ENCODE data around the gene OR52N5. TPM values are rescaled to one million over a fixed set of nuclear protein-coding genes. Genes with fewer than 3 reads are reported as not detected.

OR52N5 gene
- total RNA-seq, 1 donor, result under 0.01 TPM

DNA sequence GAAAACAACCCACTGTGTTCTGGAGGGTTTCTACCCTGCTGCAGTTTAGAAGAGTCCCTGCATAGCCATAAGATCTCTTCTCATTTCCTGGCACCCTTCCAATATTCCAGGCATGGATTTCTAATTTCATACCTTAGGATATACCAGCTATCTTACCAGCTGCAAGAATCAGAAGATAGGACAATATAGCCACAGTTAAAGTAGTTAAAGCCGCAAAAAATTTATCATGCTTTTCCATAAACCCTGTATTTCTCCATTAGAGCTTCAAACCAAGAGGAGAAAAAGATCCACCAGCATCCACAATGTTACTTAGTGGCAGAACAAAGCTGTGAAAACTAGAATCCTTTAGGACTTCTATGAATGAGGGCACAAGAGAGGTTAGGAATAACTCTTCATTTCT, 55.5 kb downstream of the OR52N5 start:
- H3K4me3 ChIP-seq (ENCODE audit: low read depth, low read length), result no peak overlapping the region
- DNase-seq (ENCODE audit: low read depth), result no peak
- TF ChIP-seq, protein P1, sequence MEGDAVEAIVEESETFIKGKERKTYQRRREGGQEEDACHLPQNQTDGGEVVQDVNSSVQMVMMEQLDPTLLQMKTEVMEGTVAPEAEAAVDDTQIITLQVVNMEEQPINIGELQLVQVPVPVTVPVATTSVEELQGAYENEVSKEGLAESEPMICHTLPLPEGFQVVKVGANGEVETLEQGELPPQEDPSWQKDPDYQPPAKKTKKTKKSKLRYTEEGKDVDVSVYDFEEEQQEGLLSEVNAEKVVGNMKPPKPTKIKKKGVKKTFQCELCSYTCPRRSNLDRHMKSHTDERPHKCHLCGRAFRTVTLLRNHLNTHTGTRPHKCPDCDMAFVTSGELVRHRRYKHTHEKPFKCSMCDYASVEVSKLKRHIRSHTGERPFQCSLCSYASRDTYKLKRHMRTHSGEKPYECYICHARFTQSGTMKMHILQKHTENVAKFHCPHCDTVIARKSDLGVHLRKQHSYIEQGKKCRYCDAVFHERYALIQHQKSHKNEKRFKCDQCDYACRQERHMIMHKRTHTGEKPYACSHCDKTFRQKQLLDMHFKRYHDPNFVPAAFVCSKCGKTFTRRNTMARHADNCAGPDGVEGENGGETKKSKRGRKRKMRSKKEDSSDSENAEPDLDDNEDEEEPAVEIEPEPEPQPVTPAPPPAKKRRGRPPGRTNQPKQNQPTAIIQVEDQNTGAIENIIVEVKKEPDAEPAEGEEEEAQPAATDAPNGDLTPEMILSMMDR (IDR thresholded peaks at IDR 0.05; ENCODE audit: insufficient read depth, low read depth, low read length), result no peak

DNA sequence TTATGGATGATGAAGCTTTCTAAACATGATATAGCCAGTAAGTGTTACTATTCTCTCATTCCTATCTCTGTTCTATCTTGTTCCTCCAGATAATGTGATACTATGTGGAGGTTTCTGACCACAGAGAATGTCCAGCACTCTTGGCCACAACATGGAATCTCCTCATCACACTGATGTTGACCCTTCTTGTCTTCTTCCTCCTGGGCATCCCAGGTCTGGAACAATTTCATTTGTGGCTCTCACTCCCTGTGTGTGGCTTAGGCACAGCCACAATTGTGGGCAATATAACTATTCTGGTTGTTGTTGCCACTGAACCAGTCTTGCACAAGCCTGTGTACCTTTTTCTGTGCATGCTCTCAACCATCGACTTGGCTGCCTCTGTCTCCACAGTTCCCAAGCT, 56.8 kb downstream of the OR52N5 start:
- H3K4me3 ChIP-seq (ENCODE audit: low read depth, low read length), result no peak overlapping the region
- TF ChIP-seq, protein P1 (IDR thresholded peaks at IDR 0.05; ENCODE audit: insufficient read depth, low read depth, low read length), result no peak
- no peak for DNase-seq (ENCODE audit: low read depth)

Other genes starting within 250 kb of the OR52N5 start
- gene OR52H1, start 234.8 kb downstream of the OR52N5 start, total RNA-seq, result 0.32 and 0.86 TPM in 2 replicates
- not detected in 2 replicates for gene OR52B6, start 202.5 kb downstream of the OR52N5 start, total RNA-seq
- 6.1 and 6.5 TPM in 2 replicates for gene TRIM6, start 186.7 kb downstream of the OR52N5 start, total RNA-seq
- 7.1 and 10.4 TPM in 2 replicates for gene TRIM34, start 158.4 kb downstream of the OR52N5 start, total RNA-seq
- 31.2 and 65.2 TPM in 2 replicates for gene TRIM5, start 98.3 kb downstream of the OR52N5 start, total RNA-seq
- 70.9 and 104 TPM in 2 replicates for gene TRIM22, start 93.6 kb downstream of the OR52N5 start, total RNA-seq
- not detected in 2 replicates for gene OR56B1, start 46.9 kb downstream of the OR52N5 start, total RNA-seq
- gene OR52N4, start 29.1 kb downstream of the OR52N5 start, total RNA-seq, result not detected in 2 replicates
- under 0.01 TPM in 1 of 2 replicates, not detected in the other for gene OR52N1, start 7.9 kb upstream of the OR52N5 start, total RNA-seq
- gene OR52N2, start 25.6 kb upstream of the OR52N5 start, total RNA-seq, result not detected in 2 replicates
- gene OR52E6, start 58.5 kb upstream of the OR52N5 start, total RNA-seq, result 0.43 TPM in 1 of 2 replicates, not detected in the other
- gene OR52E8, start 74.3 kb upstream of the OR52N5 start, total RNA-seq, result not detected in 2 replicates
- not detected in 2 replicates for gene OR52E4, start 97.3 kb upstream of the OR52N5 start, total RNA-seq
- not detected in 2 replicates for gene OR52E5, start 109.9 kb upstream of the OR52N5 start, total RNA-seq
- not detected in 2 replicates for gene OR56A3, start 158.9 kb upstream of the OR52N5 start, total RNA-seq
- not detected in 2 replicates for gene OR56A5, start 185.1 kb upstream of the OR52N5 start, total RNA-seq
- gene OR52L1, start 203.6 kb upstream of the OR52N5 start, total RNA-seq, result not detected in 2 replicates
- gene OR56A4, start 223.6 kb upstream of the OR52N5 start, total RNA-seq, result not detected in 2 replicates
- under 0.01 TPM in 2 replicates for gene OR56A1, start 247.4 kb upstream of the OR52N5 start, total RNA-seq